ENCODE data around the gene LRRC49. TPM values are rescaled to one million over a fixed set of nuclear protein-coding genes. Genes with fewer than 3 reads are reported as not detected.

The LRRC49 gene, protein sequence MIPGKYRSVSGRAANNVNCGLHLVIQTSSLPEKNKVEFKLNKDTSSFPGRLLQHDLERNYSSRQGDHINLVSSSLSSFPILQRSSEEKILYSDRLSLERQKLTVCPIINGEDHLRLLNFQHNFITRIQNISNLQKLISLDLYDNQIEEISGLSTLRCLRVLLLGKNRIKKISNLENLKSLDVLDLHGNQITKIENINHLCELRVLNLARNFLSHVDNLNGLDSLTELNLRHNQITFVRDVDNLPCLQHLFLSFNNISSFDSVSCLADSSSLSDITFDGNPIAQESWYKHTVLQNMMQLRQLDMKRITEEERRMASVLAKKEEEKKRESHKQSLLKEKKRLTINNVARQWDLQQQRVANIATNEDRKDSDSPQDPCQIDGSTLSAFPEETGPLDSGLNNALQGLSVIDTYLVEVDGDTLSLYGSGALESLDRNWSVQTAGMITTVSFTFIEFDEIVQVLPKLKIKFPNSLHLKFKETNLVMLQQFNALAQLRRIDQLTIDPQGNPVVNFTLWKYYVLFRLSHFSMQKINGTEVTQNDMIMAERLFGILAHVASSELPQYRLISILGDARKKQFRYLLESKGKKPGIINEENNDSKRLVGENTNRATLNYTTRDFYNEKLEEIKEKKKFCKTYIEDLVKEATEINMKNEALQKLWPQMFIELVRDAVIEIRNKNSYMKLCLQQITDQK
- 8.9 and 12.5 TPM in 2 replicates for total RNA-seq
- long read RNA-seq, full-length matches to known transcripts, result 29 of 73 reads
- long read RNA-seq, partial matches to known transcripts, result 15 of 73 reads
- long read RNA-seq, other reads (novel, unspliced or antisense), result 29 of 73 reads

DNA sequence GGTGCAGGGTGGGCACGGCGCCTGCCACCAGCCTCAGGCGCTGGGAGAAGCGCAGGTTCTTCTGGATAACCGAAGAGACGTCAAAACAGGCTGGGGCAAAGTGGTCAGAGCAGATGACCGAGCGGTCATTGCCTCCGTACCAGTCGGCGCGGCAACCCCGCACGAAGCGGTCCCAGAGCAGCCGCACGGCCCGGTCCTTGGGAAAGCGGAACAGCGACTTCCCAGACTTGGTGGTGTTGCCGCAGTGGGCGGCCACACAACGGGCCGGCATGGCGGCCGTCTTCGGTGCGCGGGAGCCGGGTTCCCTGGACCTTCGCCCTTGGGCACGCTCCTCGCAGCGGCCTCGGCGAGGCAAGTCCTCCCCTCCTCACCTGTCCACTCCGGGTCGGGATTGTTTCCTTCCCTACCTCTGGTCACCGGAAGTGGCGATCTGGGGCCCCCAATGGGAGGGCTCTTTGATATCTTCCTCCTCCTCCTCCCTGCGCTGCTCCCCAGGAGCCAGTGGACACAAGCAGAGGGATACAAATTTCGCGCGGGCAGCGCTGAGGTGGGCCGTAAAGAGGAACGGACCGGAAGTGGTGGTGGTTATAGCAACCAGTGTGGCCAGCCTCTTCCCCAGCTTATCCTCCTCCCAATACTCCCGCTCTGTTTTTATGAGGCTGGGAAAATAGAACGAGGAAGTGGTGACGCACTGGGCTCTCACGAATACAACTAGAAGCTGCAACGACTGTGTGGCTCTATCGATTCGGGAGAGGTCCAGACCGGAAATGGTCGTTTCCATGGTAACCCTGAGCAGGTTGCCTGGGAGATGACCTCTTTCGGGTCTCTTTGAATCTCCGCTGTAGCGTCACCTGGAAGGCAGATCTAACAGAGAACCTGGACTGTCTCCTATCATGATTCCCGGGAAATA, at the start of gene LRRC49, which contains the start of gene THAP10:
Gene LRRC49, plus strand, starts transcription at position 825 of the 910 bp plus-strand sequence. Its CDS starts 69 bp downstream, at position 894.
Gene THAP10, minus strand, starts transcription at position 432 of the 910 bp plus-strand sequence. Its CDS starts 161 bp downstream, at position 271.
- Mint-ChIP-seq H3K4me1 (ENCODE audit: unreplicated experiment) (peaks cover 12% of the 10 kb centered on the region), H3K27ac (ENCODE audit: unreplicated experiment) (peak within 1 kb of the TSS; percentile 95), H3K9me3 (ENCODE audit: unreplicated experiment) (no peaks in the 10 kb centered on the region), H3K36me3 (ENCODE audit: unreplicated experiment) (peaks cover 8% of the 10 kb centered on the region), H3K4me3 (ENCODE audit: unreplicated experiment) (peak within 1 kb of the TSS; percentile 84), H3K27me3 (ENCODE audit: unreplicated experiment) (no peaks in the 10 kb centered on the region)
- peak; percentile 92 for DNase-seq (ENCODE audit: extremely low spot score, unreplicated experiment)
- TF ChIP-seq, protein P1, sequence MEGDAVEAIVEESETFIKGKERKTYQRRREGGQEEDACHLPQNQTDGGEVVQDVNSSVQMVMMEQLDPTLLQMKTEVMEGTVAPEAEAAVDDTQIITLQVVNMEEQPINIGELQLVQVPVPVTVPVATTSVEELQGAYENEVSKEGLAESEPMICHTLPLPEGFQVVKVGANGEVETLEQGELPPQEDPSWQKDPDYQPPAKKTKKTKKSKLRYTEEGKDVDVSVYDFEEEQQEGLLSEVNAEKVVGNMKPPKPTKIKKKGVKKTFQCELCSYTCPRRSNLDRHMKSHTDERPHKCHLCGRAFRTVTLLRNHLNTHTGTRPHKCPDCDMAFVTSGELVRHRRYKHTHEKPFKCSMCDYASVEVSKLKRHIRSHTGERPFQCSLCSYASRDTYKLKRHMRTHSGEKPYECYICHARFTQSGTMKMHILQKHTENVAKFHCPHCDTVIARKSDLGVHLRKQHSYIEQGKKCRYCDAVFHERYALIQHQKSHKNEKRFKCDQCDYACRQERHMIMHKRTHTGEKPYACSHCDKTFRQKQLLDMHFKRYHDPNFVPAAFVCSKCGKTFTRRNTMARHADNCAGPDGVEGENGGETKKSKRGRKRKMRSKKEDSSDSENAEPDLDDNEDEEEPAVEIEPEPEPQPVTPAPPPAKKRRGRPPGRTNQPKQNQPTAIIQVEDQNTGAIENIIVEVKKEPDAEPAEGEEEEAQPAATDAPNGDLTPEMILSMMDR (IDR thresholded peaks at IDR 0.05), result no peak

DNA sequence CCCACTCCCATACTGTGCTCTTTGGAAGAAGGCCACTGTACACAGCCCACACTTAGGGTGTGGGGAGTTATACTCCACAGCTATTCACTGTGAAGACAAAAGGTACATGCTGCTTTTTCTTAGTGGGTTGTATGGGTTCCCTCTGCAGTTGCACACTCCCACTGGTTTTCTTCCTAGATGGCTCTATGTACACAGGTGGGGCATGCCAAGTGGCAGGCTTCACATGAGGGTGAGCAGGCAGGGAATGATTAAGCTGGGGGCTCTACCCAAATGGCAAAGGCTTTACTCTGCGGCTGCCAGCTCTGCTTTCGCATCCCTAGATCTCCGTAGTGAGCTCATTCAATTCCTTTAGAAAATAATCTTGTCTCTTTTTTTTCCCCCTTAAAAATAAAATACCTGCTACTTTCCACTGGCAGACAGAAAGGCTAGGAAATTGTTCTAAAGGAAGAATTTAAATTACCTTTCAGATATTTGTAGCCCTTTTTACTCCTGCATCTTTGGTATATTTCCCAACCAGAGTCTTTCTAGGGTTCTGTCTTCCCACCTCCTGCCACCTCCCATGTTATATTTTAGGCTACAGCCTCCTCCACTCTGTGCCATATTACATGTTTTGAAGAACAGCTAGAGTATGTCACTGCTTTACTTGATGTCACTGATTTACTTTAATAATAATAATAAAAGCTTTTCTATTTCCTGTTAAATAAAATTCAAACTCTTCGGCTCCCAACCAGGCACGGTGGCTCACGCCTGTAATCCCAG, 46.8 kb upstream of the LRRC49 start:
- no peak for DNase-seq (ENCODE audit: extremely low spot score, unreplicated experiment)
- TF ChIP-seq, protein P1 (IDR thresholded peaks at IDR 0.05), result no peak
- H3K4me1 Mint-ChIP-seq (ENCODE audit: unreplicated experiment), result peaks cover 21% of the 10 kb centered on the region
- peaks cover 5% of the 10 kb centered on the region for H3K9me3 Mint-ChIP-seq (ENCODE audit: unreplicated experiment)
- H3K36me3 Mint-ChIP-seq (ENCODE audit: unreplicated experiment), result peaks cover 54% of the 10 kb centered on the region
- no peak overlapping the region for H3K27ac Mint-ChIP-seq (ENCODE audit: unreplicated experiment)
- H3K27me3 Mint-ChIP-seq (ENCODE audit: unreplicated experiment), result no peaks in the 10 kb centered on the region
- no peak overlapping the region for H3K4me3 Mint-ChIP-seq (ENCODE audit: unreplicated experiment)

DNA sequence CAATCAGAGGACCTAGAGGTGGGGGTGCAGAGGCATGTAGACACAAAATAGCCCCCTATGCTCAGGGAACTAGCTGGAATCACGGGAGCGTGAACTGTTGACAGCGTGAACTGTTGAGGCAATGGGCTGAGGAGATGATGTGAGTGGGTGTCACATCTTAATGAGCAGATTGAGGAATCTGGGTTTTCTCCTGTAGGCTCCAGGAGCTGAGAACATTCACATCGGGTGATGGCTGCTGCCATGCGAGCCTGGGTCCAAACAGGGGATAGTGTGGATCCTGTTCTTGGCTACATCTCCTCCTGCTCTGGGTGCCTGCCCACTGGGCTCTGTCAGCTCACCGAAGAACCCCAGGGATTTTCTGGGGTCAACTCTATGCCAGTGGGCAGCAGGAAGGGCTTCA, 40.7 kb upstream of the LRRC49 start:
- H3K9me3 Mint-ChIP-seq (ENCODE audit: unreplicated experiment), result no peaks in the 10 kb centered on the region
- peak overlapping the region; percentile 90 for H3K4me3 Mint-ChIP-seq (ENCODE audit: unreplicated experiment)
- no peaks in the 10 kb centered on the region for H3K27me3 Mint-ChIP-seq (ENCODE audit: unreplicated experiment)
- peaks cover 36% of the 10 kb centered on the region for H3K36me3 Mint-ChIP-seq (ENCODE audit: unreplicated experiment)
- TF ChIP-seq, protein P1 (IDR thresholded peaks at IDR 0.05), result no peak
- peak overlapping the region; percentile 95 for H3K27ac Mint-ChIP-seq (ENCODE audit: unreplicated experiment)
- H3K4me1 Mint-ChIP-seq (ENCODE audit: unreplicated experiment), result peaks cover 61% of the 10 kb centered on the region
- no peak for DNase-seq (ENCODE audit: extremely low spot score, unreplicated experiment)

DNA sequence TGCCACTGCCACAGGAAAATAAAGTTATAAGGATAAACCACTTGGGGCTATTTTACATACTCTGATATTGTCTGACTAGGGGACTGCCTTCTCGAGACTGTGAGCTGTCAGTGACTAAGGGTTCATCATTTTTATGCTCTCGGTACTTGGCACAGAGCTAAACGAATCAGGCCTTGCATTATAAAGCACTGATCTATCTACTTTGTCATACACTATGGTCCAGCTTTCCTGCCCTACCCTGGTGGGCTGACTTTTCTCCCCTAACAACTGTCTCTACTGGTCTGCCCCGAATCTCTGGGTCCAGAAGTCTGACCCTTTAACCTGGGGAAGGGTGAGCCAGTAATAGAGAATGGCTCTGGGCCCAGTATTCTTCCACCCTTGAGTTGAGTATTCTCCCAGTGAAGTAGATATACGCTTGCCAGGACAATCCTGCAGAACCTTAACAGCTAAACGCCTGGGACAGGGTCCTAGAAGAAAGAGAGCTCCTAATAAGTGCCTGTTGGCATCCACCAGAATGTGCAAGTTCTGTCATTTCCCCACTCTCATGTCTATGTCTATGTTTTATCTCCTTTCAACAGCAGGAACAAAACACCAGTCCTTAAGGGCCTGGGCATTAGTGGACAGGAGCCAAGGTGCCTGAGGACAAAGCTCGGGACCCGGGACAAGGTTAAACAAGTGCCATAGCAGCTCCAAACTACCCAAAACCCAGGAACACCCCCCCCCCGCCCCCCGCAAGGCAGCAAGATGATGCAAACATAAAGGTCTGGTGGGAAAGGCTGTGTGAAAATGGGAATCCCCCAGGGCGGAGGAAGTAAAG, 39.9 kb upstream of the LRRC49 start:
- H3K27ac Mint-ChIP-seq (ENCODE audit: unreplicated experiment), result peak overlapping the region; percentile 95
- DNase-seq (ENCODE audit: extremely low spot score, unreplicated experiment), result no peak
- no peaks in the 10 kb centered on the region for H3K9me3 Mint-ChIP-seq (ENCODE audit: unreplicated experiment)
- peaks cover 67% of the 10 kb centered on the region for H3K4me1 Mint-ChIP-seq (ENCODE audit: unreplicated experiment)
- TF ChIP-seq, protein P1 (IDR thresholded peaks at IDR 0.05), result no peak
- no peaks in the 10 kb centered on the region for H3K27me3 Mint-ChIP-seq (ENCODE audit: unreplicated experiment)
- H3K36me3 Mint-ChIP-seq (ENCODE audit: unreplicated experiment), result peaks cover 30% of the 10 kb centered on the region
- H3K4me3 Mint-ChIP-seq (ENCODE audit: unreplicated experiment), result peak overlapping the region; percentile 90
